IPS-20b (cell line): ENCODE measurements around the gene RNF166.

Experiments used
- H3K27ac ChIP-seq: one replicate; pipeline ENCODE4 v1.5.1; 2013; ENCODE audit warnings: low read length
- H3K27me3 ChIP-seq: 2 replicates; pipeline ENCODE4 v1.6.1; 2013; ENCODE audit warnings: mild to moderate bottlenecking, low read length, inconsistent platforms; ENCODE audit not compliant: insufficient read depth
- H3K36me3 ChIP-seq: 2 replicates; pipeline ENCODE4 v1.6.1; 2013; ENCODE audit warnings: low read depth, mild to moderate bottlenecking, inconsistent platforms, low read length, moderate library complexity; ENCODE audit not compliant: insufficient read depth
- H3K4me1 ChIP-seq: 2 replicates; pipeline ENCODE4 v1.6.1; 2013; ENCODE audit warnings: mild to moderate bottlenecking, control low read depth, inconsistent platforms, low read length, moderate library complexity; ENCODE audit not compliant: insufficient read depth
- H3K4me3 ChIP-seq: 2 replicates; pipeline ENCODE4 v1.5.1; 2013; ENCODE audit warnings: mild to moderate bottlenecking, low read length, inconsistent platforms
- H3K9ac ChIP-seq: 2 replicates; pipeline ENCODE4 v1.6.1; 2013; ENCODE audit warnings: low read depth, mild to moderate bottlenecking, inconsistent platforms, low read length, moderate library complexity
- H3K9me3 ChIP-seq: 2 replicates; pipeline ENCODE4 v1.6.1; 2013; ENCODE audit warnings: mild to moderate bottlenecking, low read depth, low read length, inconsistent platforms; ENCODE audit not compliant: insufficient read depth

RNF166 gene

DNA sequence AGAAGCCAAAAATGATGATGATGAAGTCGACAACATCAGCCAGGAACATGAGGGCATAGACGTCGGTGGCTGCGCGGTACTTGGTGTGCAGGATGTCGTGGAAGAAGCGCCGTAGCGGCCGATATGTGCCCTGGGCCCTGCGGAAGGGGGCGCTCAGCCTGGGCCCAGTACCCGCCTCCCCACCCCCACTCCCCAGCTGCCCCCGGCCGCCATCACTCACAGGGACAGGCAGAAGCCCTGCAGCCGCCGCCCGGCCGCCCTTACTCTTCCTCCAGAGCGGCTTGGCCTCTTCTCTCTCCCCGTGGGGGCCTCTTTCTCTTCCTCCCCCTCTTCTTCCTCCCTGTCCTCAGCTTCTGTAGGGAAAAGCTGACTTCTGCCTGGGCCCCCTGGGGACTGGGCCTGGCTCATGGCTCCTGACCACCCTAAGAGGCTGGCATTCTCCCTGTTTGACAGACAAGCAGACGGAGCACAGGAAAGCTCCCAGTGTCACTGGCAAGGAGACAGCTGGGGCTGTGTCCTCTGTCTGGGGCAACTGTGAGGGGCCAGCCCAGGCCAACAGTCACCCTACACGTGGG is 14.3 kb upstream of the RNF166 start:
- Histone ChIP-seq H3K4me1 (no peaks in the 10 kb centered on the region), H3K9ac (no peak overlapping the region), H3K4me3 (no peak overlapping the region), H3K27me3 (no peaks in the 10 kb centered on the region), H3K36me3 (peaks cover 40% of the 10 kb centered on the region), H3K9me3 (no peaks in the 10 kb centered on the region), H3K27ac (no peak overlapping the region)

DNA sequence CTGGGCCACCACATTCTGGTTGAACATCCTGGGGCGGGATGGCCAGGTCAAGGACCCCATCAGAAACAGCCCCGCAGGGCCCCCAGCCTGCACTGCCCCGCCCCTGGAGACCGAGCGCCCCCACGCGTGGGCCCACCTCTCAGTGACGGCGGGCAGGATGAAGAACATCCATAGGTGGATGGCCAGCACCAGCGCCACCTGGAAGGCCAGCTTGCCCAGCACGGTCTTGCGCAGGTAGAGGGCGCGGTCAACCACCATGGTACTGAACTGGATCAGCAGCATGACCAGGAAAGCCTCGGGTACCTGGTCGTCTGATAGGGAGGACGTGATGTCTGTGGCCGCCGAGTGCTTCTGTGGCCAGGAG is 13.7 kb upstream of the RNF166 start:
- no peaks in the 10 kb centered on the region for H3K9me3 ChIP-seq
- H3K9ac ChIP-seq: no peak overlapping the region
- no peaks in the 10 kb centered on the region for H3K4me1 ChIP-seq
- H3K36me3 ChIP-seq: peaks cover 44% of the 10 kb centered on the region
- no peak overlapping the region for H3K4me3 ChIP-seq
- H3K27ac ChIP-seq: no peak overlapping the region
- no peaks in the 10 kb centered on the region for H3K27me3 ChIP-seq

DNA sequence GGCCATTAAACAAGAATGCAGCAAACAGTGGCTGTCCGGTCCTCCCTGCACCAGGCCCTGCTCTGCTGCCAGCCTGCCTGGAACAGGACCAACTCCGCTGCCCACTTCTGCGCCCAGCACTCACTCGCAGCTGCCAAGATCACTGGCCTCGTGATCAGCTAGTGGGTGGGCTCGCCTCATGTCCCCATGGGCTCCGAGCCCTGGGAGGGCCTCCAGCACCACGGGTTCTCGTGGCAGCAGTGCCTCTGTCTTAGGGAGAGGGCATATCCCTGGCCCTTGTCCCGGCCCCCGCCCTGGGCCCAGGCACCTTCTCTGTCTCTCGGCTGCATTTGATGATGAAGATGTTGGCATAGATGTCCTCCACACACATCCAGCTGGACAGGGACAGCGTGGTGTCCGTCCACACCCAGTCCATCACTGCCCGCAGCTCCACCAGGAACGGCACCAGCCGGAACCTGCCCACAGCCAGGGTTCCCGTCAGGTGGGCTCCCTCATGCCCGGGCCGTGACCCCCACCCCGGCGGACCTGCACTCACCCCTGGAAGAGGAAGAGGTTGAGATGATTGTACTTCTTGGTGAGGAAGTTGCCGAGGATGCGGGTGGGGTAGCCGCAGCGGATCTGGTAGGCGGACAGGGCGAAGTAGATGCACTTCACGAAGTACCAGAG is 13.2 kb upstream of the RNF166 start:
- Histone ChIP-seq H3K4me1 (no peaks in the 10 kb centered on the region), H3K27me3 (no peaks in the 10 kb centered on the region), H3K36me3 (peaks cover 44% of the 10 kb centered on the region), H3K9ac (no peak overlapping the region), H3K4me3 (no peak overlapping the region), H3K27ac (no peak overlapping the region), H3K9me3 (no peaks in the 10 kb centered on the region)

DNA sequence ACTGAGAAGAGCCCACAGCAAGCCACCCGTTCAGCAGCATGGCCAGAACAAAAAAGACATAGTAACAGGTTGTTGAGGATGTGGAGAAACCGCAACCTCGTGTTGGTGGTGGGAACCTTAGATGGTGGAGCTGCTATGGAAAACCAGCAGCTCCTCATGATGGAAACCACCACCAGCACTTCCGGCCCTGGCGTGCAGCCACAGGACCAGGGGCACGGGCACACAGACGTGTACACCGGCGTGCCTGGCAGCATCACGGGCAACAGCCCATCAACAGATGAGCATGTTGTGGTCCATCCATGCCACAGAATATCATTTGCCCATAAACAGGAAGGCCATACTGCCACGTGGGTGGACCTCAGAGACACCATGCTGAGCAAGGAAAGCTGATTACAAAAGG is 12.0 kb upstream of the RNF166 start:
- Histone ChIP-seq H3K9me3 (no peaks in the 10 kb centered on the region), H3K4me3 (no peak overlapping the region), H3K4me1 (no peaks in the 10 kb centered on the region), H3K27me3 (no peaks in the 10 kb centered on the region), H3K9ac (no peak overlapping the region), H3K36me3 (peaks cover 44% of the 10 kb centered on the region), H3K27ac (no peak overlapping the region)

DNA sequence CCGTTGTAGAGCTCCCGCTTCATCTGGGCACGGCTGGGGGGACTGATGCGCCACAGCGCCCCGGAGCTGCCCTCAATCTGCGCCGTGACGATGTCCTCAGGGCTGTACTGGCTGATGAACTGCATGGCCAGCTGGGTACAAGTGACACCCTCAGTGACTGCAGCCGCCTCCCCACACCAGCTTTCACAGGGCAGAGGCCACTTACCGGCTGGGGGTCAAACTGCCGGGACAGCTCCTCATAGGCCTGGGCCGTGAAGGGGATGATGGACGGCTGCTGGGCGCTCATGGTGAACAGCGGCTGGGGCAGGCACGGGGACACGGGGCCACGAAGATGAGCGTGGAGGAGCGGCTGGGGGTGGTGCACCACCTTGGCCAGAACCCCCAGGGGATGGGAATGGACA is 10.4 kb upstream of the RNF166 start:
- H3K9ac ChIP-seq: no peak overlapping the region
- no peaks in the 10 kb centered on the region for H3K4me1 ChIP-seq
- no peaks in the 10 kb centered on the region for H3K27me3 ChIP-seq
- no peak overlapping the region for H3K4me3 ChIP-seq
- no peak overlapping the region for H3K27ac ChIP-seq
- H3K36me3 ChIP-seq: peaks cover 39% of the 10 kb centered on the region
- no peaks in the 10 kb centered on the region for H3K9me3 ChIP-seq

DNA sequence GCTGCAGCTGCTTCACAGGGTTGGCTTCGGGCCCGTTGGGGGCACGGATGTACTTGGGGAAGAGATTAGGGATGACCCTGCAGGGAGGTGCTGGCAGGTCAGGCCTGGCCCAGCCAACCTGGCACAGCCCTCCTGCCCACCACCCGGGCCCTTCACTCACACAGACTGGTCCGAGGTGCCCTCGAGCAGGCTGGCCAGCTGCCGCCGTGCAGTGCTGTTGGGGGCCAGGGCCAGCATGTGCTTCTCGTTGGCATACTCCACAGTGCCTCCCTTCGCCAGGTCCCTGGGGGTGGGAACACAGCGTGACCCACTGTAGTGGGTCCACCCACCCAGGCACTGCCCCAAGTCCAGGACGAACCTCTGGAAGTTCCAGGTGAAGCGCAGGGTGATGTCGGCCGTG is 10.0 kb upstream of the RNF166 start:
- no peak overlapping the region for H3K9ac ChIP-seq
- H3K27me3 ChIP-seq: no peaks in the 10 kb centered on the region
- no peak overlapping the region for H3K4me3 ChIP-seq
- peaks cover 39% of the 10 kb centered on the region for H3K36me3 ChIP-seq
- no peaks in the 10 kb centered on the region for H3K9me3 ChIP-seq
- H3K27ac ChIP-seq: no peak overlapping the region
- H3K4me1 ChIP-seq: no peaks in the 10 kb centered on the region

DNA sequence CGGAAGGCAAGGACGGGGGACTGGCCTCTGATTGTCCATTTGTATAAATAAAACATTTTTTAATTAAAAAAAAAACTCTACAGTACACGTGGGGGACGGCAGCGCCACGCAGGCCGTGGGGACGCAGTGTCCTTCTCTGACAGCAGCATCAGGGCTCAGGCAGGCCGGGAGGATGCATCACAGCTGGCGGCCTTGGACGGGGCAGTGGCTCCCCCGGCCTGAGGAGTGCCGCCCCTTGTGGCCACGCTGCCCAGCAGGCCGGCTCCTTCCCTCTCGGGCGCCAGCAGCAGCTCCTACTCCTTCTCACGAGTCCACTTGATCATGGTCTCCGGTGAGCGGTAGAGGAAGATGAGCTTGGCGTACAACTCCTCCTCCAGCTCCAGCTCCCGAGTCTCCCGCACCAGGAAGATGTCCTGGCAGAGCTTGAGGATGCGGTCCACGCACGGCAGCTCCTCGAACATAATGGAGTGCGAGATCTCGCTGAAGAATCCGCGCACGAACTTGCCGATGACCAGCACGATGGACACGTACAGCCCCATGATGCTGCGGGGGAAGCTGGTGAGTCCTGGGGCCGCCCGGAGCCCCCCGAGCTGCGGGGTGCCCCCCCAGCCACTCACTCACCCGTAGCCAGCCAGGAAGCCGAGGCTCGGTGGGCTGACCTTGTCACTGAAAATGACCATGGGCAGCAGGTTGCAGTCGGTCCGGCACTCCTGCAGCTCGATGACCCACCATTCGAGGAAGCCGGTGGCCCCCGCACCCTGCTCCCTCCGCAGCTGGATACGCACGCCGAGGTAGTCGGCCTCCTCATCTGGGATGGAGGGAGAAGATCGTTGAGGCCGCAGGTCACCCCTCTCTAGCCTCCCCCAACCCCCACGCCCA is 9.3 kb upstream of the RNF166 start:
- H3K9ac ChIP-seq: no peak overlapping the region
- no peak overlapping the region for H3K27ac ChIP-seq

DNA sequence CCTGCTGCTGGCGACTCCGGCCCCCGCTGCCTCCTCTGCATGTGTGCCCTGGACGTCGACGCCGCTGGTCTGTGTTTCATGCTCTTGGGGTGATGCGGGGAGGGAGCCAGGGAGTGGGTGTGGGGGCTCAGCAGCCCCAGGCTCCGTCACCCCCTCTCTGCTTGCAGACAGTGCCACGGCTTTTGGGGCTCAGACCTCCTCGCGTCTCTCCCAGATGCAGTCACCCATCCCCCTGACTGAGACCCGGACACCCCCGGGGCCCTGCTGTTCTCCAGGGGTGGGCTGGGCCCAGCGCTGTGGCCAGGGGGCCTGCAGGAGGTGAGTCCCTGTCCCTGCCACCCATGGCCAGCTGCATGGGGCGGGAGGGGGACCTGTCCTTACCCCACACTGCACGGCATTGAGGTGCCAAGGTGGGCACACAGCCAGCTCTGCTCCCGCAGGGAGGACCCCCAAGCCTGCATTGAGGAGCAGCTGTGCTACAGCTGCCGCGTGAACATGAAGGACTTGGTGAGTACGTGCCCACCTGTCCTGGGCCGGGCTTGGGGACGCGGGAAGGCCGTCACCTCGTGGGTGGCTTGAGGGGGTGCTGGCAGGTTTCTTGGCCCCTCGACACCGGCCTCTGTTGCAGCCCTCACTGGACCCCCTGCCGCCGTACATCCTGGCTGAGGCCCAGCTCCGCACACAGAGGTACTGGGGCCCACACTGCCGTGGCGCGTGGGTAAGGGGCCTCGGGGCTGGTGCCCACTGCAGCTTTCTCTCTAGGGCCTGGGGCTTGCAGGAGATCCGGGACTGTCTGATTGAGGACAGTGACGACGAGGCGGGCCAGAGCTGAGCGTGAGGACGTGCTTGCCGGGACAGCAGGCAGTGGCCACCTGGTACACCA is 8.5 kb upstream of the RNF166 start:
- H3K4me1 ChIP-seq: no peaks in the 10 kb centered on the region

More for the DNA sequence above, 9.3 kb upstream of the RNF166 start:
- peaks cover 39% of the 10 kb centered on the region for H3K36me3 ChIP-seq
- no peak overlapping the region for H3K4me3 ChIP-seq
- H3K27me3 ChIP-seq: no peaks in the 10 kb centered on the region
- no peaks in the 10 kb centered on the region for H3K4me1 ChIP-seq
- no peaks in the 10 kb centered on the region for H3K9me3 ChIP-seq

DNA sequence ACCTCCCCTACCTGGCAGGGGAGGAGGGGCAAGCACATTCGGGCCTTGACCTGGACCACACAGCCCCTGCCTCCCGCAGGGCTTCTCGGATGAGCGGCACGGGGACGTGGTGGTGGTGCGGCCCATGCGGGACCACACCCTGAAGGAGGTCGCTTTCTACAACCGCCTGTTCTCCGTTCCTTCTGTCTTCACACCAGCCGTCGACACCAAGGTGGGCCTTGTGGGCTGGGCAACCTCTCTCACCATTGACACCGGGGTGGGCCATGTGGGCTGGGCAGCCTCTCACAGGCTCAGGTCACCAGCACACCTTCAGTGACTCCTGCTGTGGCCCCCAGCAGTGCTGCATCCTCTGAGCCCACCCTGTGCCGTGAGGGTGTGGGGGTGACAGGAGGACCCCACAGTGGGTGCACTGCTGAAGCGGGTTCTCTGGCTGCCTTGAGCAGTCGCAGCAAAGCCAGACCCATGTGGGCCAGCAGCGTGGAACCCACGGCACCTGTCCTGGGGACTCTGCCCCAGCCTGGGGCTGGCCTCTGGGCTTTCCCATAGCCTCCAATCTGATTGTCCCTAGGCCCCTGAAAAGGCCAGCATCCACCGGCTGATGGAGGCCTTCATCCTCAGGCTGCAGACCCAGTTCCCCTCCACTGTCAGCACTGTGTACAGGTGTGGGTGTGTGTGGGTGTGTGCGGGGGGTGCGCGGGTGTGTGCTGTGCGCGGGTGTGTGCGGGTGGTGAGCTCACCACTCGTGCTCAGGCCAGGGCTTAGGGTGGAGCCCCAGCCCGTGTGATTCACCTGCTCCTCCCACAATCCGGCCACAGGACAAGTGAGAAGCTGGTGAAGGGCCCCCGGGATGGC is 7.6 kb upstream of the RNF166 start:
- peaks cover 34% of the 10 kb centered on the region for H3K36me3 ChIP-seq
- H3K4me1 ChIP-seq: no peaks in the 10 kb centered on the region
- no peak overlapping the region for H3K9ac ChIP-seq
- no peak overlapping the region for H3K4me3 ChIP-seq
- H3K9me3 ChIP-seq: no peaks in the 10 kb centered on the region
- H3K27me3 ChIP-seq: no peaks in the 10 kb centered on the region
- no peak overlapping the region for H3K27ac ChIP-seq

More for the DNA sequence above, 8.5 kb upstream of the RNF166 start:
- Histone ChIP-seq H3K9ac (no peak overlapping the region), H3K36me3 (peaks cover 39% of the 10 kb centered on the region), H3K27ac (no peak overlapping the region), H3K27me3 (no peaks in the 10 kb centered on the region), H3K9me3 (no peaks in the 10 kb centered on the region), H3K4me3 (no peak overlapping the region)

DNA sequence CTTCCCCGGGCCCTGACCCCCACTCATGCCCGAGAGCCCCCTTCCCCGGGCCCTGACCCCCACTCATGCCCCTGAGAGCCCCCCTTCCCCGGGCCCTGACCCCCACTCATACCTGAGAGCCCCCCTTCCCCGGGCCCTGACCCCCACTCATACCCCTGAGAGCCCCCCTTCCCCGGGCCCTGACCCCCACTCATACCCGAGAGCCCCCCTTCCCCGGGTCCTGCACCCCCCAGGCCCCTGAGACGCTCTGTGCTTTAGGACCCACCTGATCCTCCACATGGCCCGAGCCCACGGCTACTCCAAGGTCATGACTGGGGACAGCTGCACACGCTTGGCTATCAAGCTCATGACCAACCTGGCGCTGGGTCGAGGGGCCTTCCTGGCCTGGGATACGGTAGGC is 6.8 kb upstream of the RNF166 start:
- no peak overlapping the region for H3K27ac ChIP-seq
- no peaks in the 10 kb centered on the region for H3K27me3 ChIP-seq
- H3K9ac ChIP-seq: no peak overlapping the region
- H3K9me3 ChIP-seq: no peaks in the 10 kb centered on the region
- H3K4me1 ChIP-seq: no peaks in the 10 kb centered on the region
- H3K4me3 ChIP-seq: no peak overlapping the region
- H3K36me3 ChIP-seq: peaks cover 30% of the 10 kb centered on the region
